MV-4-11 (cell line): ENCODE results near the gene RTP5.
"Not testable (repeated sequence)": the region's sequence is repeated elsewhere in the genome, so short reads cannot be mapped to it uniquely, and the experiment has no call there.

ENCODE experiments used
- DNase-seq: peaks from one replicate; lab custom pipeline; 2025; lab: John Stamatoyannopoulos, UW

The RTP5 gene

GRCh38 chr2:241922816-241923601 lies 53.5 kb downstream of the RTP5 start:
- DNase-seq = not testable (repeated sequence)
